B cell (primary cell): ENCODE measurements around the gene KCNH1.

Experiments
- CTCF ChIP-seq: fragments of 200-600 bp; IDR thresholded peaks from one replicate; pipeline ENCODE4 v1.8.0; 2022; ENCODE audit warnings: antibody characterized with exemption, mild to moderate bottlenecking
- EZH2 ChIP-seq: IDR thresholded peaks from 2 replicates; pipeline ENCODE4 v1.6.1; 2012; ENCODE audit warnings: borderline replicate concordance, low read depth, mild to moderate bottlenecking, moderate library complexity, low read length; ENCODE audit not compliant: insufficient read depth, poor library complexity, severe bottlenecking

- TF ChIP-seq CTCF (no peak), EZH2 (no peak)
Observed at GRCh38 chr1:210769473-210769872, 364.5 kb downstream of the KCNH1 start.
